Kidney (tissue), 14 donors: ENCODE results near the gene FASTK. TPM values are rescaled to one million over a fixed set of nuclear protein-coding genes. Genes with fewer than 3 reads are reported as not detected.

Experiments used
- DNase-seq, 5 donors: peaks; one replicate each; pipeline ENCODE4 v3.0.0-alpha.2; 2013 to 2020
- FAIRE-seq: peaks from 2 replicates; lab custom pipeline; 2012; peaks lifted over from hg19 to GRCh38; lab: Jason Lieb, UNC
- H3K27ac ChIP-seq, 2 donors: one replicate each; pipeline ENCODE4 v1.7.0; 2013; ENCODE audit warnings: low read depth in 2 of 2, low read length in 2 of 2, inconsistent platforms in 1 of 2
- H3K27me3 ChIP-seq: one replicate; pipeline ENCODE4 v1.7.1; 2013; ENCODE audit warnings: low read length, inconsistent platforms; ENCODE audit not compliant: control insufficient read depth, insufficient read depth
- H3K36me3 ChIP-seq, 3 donors: one replicate each; pipeline versions ENCODE4 v1.7.0 to v1.7.1; 2013; ENCODE audit warnings: low read length in 3 of 3, control low read depth in 1 of 3, inconsistent platforms in 1 of 3; ENCODE audit not compliant: insufficient read depth in 3 of 3, control insufficient read depth in 2 of 3
- H3K4me1 ChIP-seq, 3 donors: one replicate each; pipeline versions ENCODE4 v1.7.0 to v1.7.1; 2013; ENCODE audit warnings: low read length in 3 of 3, inconsistent platforms in 1 of 3, low read depth in 1 of 3; ENCODE audit not compliant: control insufficient read depth in 2 of 3, insufficient read depth in 2 of 3
- H3K4me3 ChIP-seq, 3 donors: one replicate each; pipeline versions ENCODE4 v1.7.0 to v1.8.1; 2013; ENCODE audit warnings: low read length in 3 of 3, control low read depth in 1 of 3, inconsistent platforms in 1 of 3
- H3K9ac ChIP-seq, 3 donors: one replicate each; pipeline versions ENCODE4 v1.7.0 to v1.7.1; 2013; ENCODE audit warnings: low read length in 3 of 3, control low read depth in 1 of 3, inconsistent platforms in 1 of 3
- H3K9me3 ChIP-seq, 3 donors: one replicate each; pipeline versions ENCODE4 v1.7.0 to v1.7.1; 2013; ENCODE audit warnings: low read length in 3 of 3, control low read depth in 1 of 3, inconsistent platforms in 1 of 3; ENCODE audit not compliant: control insufficient read depth in 2 of 3, insufficient read depth in 1 of 3
- CTCF ChIP-seq: IDR thresholded peaks from 3 replicates; pipeline ENCODE4 v1.5.1; 2012; ENCODE audit warnings: mild to moderate bottlenecking, moderate library complexity, borderline replicate concordance; ENCODE audit not compliant: insufficient read depth; ENCODE audit errors: extremely low read depth
- intact Hi-C: fragments of 100-400 bp; cut with DNase I; formaldehyde crosslinking; loops from one replicate; pipeline ENCODE4 v1.11.1; 2022
- polyA plus RNA-seq: library from polyadenylated mRNA; stranded (reverse); fragments of 350-450 nt; fragmentation: Illumina TruSeq; extraction: RNeasy Lipid Tissue Mini Kit (QIAGEN cat#74804); gene quantifications from one replicate; pipeline ENCODE4 v1.2.3, GENCODE V29; 2014; ENCODE audit warnings: low read depth, low replicate concordance; ENCODE audit not compliant: insufficient read depth
- total RNA-seq: library from RNA; stranded (reverse); fragmentation: NEBNext Ultra II Directional; extraction: Animal tissue kit (Norgen Biotek cat#: 25700); gene quantifications from one replicate; pipeline ENCODE4 v1.2.1, GENCODE V29; 2021
- donor health status: control.
- donor health status: control.
- donor health status: control.
- donor health status: control.
- donor health status: control.
- donor health status: DM: yes; HTN: yes; CAD: no.
- donor health status: Normal renal cell carcinoma (clear cell type).

Gene FASTK
- total and polyA plus RNA-seq, 2 donors from 2014 or later = 71.2 to 116 TPM

GRCh38 chr7:151104411-151105235 is 24.0 kb upstream of the FASTK start:
- Histone ChIP-seq H3K36me3 (no peaks in the 10 kb centered on the region), H3K4me3 (no peak overlapping the region), H3K27me3 (no peaks in the 10 kb centered on the region), H3K27ac (no peak overlapping the region), H3K4me1 (no peaks in the 10 kb centered on the region), H3K9me3 (no peaks in the 10 kb centered on the region), H3K9ac (no peak overlapping the region)
- FAIRE-seq (no peak), DNase-seq (peak in 1 of 5 donors; percentile 63)
- TF ChIP-seq CTCF = no peak
- intact Hi-C loops = no loop called here

- no peak for FAIRE-seq
Measured at GRCh38 chr7:151103973-151104372, 23.4 kb upstream of the FASTK start.

GRCh38 chr7:151102991-151103390 is 22.4 kb upstream of the FASTK start:
- intact Hi-C loops = no loop called here
- TF ChIP-seq CTCF = no peak

More at GRCh38 chr7:151103973-151104372, 23.4 kb upstream of the FASTK start:
- Histone ChIP-seq H3K36me3 (no peaks in the 10 kb centered on the region), H3K27me3 (no peaks in the 10 kb centered on the region), H3K9me3 (no peaks in the 10 kb centered on the region), H3K4me3 (no peak overlapping the region), H3K9ac (no peak overlapping the region), H3K4me1 (no peaks in the 10 kb centered on the region), H3K27ac (no peak overlapping the region)
- intact Hi-C loops = no loop called here
- no peak for DNase-seq
- TF ChIP-seq CTCF = no peak

More at GRCh38 chr7:151102991-151103390, 22.4 kb upstream of the FASTK start:
- Histone ChIP-seq H3K27me3 (no peaks in the 10 kb centered on the region), H3K4me3 (no peak overlapping the region), H3K36me3 (no peaks in the 10 kb centered on the region), H3K9ac (no peak overlapping the region), H3K27ac (no peak overlapping the region), H3K9me3 (no peaks in the 10 kb centered on the region), H3K4me1 (no peaks in the 10 kb centered on the region)
- FAIRE-seq = no peak
- DNase-seq = no peak
